H9 (cell line): ENCODE results near the gene SART1. TPM values are rescaled to one million over a fixed set of nuclear protein-coding genes. Genes with fewer than 3 reads are reported as not detected.

ENCODE experiments used
- DNase-seq: peaks from one replicate; pipeline ENCODE4 v3.0.0-alpha.2; 2017
- H2AFZ ChIP-seq: one replicate; pipeline ENCODE4 v1.6.1; 2013; ENCODE audit warnings: mild to moderate bottlenecking, low read length, control low read depth, moderate library complexity
- H2AK5ac ChIP-seq: 2 replicates; pipeline ENCODE4 v1.6.1; 2013; ENCODE audit warnings: low read length, control low read depth, mixed read lengths; ENCODE audit not compliant: insufficient read length
- H2BK120ac ChIP-seq: one replicate; pipeline ENCODE4 v1.6.1; 2013; ENCODE audit warnings: low read depth, mild to moderate bottlenecking, low read length, control low read depth, inconsistent platforms; ENCODE audit not compliant: poor library complexity, severe bottlenecking
- H2BK12ac ChIP-seq: 2 replicates; pipeline ENCODE4 v1.6.1; 2013; ENCODE audit warnings: low read length, control low read depth, mixed read lengths, low read depth; ENCODE audit not compliant: insufficient read length
- H2BK15ac ChIP-seq: 2 replicates; pipeline ENCODE4 v1.6.1; 2013; ENCODE audit warnings: low read depth, low read length, control low read depth
- H2BK20ac ChIP-seq: one replicate; pipeline ENCODE4 v1.6.1; 2013; ENCODE audit warnings: low read depth, mild to moderate bottlenecking, low read length, control low read depth, inconsistent platforms; ENCODE audit not compliant: poor library complexity, severe bottlenecking
- H2BK5ac ChIP-seq: 2 replicates; pipeline ENCODE4 v1.6.1; 2013; ENCODE audit warnings: low read length, control low read depth, mixed read lengths; ENCODE audit not compliant: insufficient read length
- H3K14ac ChIP-seq: 2 replicates; pipeline ENCODE4 v1.6.1; 2013; ENCODE audit warnings: low read length, control low read depth; ENCODE audit not compliant: insufficient read depth
- H3K18ac ChIP-seq: 2 replicates; pipeline ENCODE4 v1.6.1; 2013; ENCODE audit warnings: low read depth, mild to moderate bottlenecking, mixed read lengths, low read length, control low read depth; ENCODE audit not compliant: insufficient read length
- H3K23ac ChIP-seq: 2 replicates; pipeline ENCODE4 v1.6.1; 2013; ENCODE audit warnings: low read length, control low read depth, mixed read lengths, low read depth; ENCODE audit not compliant: insufficient read length
- H3K23me2 ChIP-seq: 2 replicates; pipeline ENCODE4 v1.6.1; 2013; ENCODE audit warnings: low read depth, mild to moderate bottlenecking, mixed read lengths, low read length, control low read depth; ENCODE audit not compliant: insufficient read length, poor library complexity, severe bottlenecking
- H3K27ac ChIP-seq: 2 replicates; pipeline ENCODE4 v1.5.1; 2013; ENCODE audit warnings: low read length, control low read depth, mixed read lengths, low read depth; ENCODE audit not compliant: insufficient read length
- H3K27me3 ChIP-seq: 2 replicates; pipeline ENCODE4 v1.6.1; 2013; ENCODE audit warnings: low read length, control low read depth, inconsistent platforms; ENCODE audit not compliant: insufficient read depth
- H3K4ac ChIP-seq: 2 replicates; pipeline ENCODE4 v1.6.1; 2013; ENCODE audit warnings: low read depth, mild to moderate bottlenecking, control low read depth, inconsistent platforms, low read length, moderate library complexity
- H3K4me1 ChIP-seq: 2 replicates; pipeline ENCODE4 v1.6.1; 2013; ENCODE audit warnings: low read length, control low read depth, inconsistent platforms; ENCODE audit not compliant: insufficient read depth
- H3K4me2 ChIP-seq: 2 replicates; pipeline ENCODE4 v1.6.1; 2013; ENCODE audit warnings: low read length, control low read depth, mixed read lengths; ENCODE audit not compliant: insufficient read length, insufficient read depth
- H3K56ac ChIP-seq: 2 replicates; pipeline ENCODE4 v1.6.1; 2013; ENCODE audit warnings: low read depth, mild to moderate bottlenecking, mixed read lengths, low read length, control low read depth; ENCODE audit not compliant: insufficient read length
- H3K79me1 ChIP-seq: 2 replicates; pipeline ENCODE4 v1.6.1; 2013; ENCODE audit warnings: low read depth, mild to moderate bottlenecking, moderate library complexity, low read length, control low read depth, inconsistent platforms; ENCODE audit not compliant: insufficient read depth, poor library complexity, severe bottlenecking
- H3K79me2 ChIP-seq: 2 replicates; pipeline ENCODE4 v1.6.1; 2013; ENCODE audit warnings: low read length, control low read depth, inconsistent platforms; ENCODE audit not compliant: insufficient read depth
- H3K9ac ChIP-seq: 2 replicates; pipeline ENCODE4 v1.6.1; 2013; ENCODE audit warnings: low read length, control low read depth, mixed read lengths; ENCODE audit not compliant: insufficient read length; ENCODE audit errors: extremely low read depth
- H3K9me3 ChIP-seq: one replicate; pipeline ENCODE4 v1.6.1; 2013; ENCODE audit warnings: low read depth, low read length, inconsistent platforms; ENCODE audit not compliant: control insufficient read depth
- H3T11ph ChIP-seq: one replicate; pipeline ENCODE4 v1.6.1; 2013; ENCODE audit warnings: mild to moderate bottlenecking, low read length, control low read depth, inconsistent platforms
- H4K20me1 ChIP-seq: one replicate; pipeline ENCODE4 v1.6.1; 2013; ENCODE audit not compliant: control insufficient read depth, insufficient read length, insufficient read depth
- H4K5ac ChIP-seq: 2 replicates; pipeline ENCODE4 v1.6.1; 2013; ENCODE audit warnings: low read depth, mild to moderate bottlenecking, mixed read lengths, low read length, control low read depth; ENCODE audit not compliant: insufficient read length
- H4K8ac ChIP-seq: replicated peaks from 2 replicates; pipeline ENCODE4 v1.6.1; 2013; ENCODE audit warnings: low read length, control low read depth, mixed read lengths, low read depth; ENCODE audit not compliant: insufficient read length
- H4K91ac ChIP-seq: 2 replicates; pipeline ENCODE4 v1.6.1; 2013; ENCODE audit warnings: low read depth, mild to moderate bottlenecking, moderate library complexity, mixed read lengths, low read length, control low read depth; ENCODE audit not compliant: insufficient read length
- H3K27ac Mint-ChIP-seq, 3 experiments: 2 replicates in 2 of 3; 3 replicates in 1 of 3; pipeline ENCODE4 v1.8.0; 2020 to 2021; ENCODE audit warnings: mixed read lengths in 3 of 3, mild to moderate bottlenecking in 1 of 3, moderate library complexity in 1 of 3
- H3K27me3 Mint-ChIP-seq: 2 replicates; pipeline ENCODE4 v1.8.0; 2021; ENCODE audit warnings: low read depth, mild to moderate bottlenecking, moderate library complexity, mixed read lengths
- H3K36me3 Mint-ChIP-seq, 3 experiments: 2 replicates in 2 of 3; 3 replicates in 1 of 3; pipeline ENCODE4 v1.8.0; 2020 to 2021; ENCODE audit warnings: low read depth in 3 of 3, mixed read lengths in 3 of 3; ENCODE audit not compliant: insufficient read depth in 1 of 3
- H3K4me1 Mint-ChIP-seq, 2 experiments: 2 replicates each; pipeline ENCODE4 v1.8.0; 2020; ENCODE audit warnings: mixed read lengths in 2 of 2
- H3K4me3 Mint-ChIP-seq, 2 experiments: 2 replicates in 1 of 2; 3 replicates in 1 of 2; pipeline ENCODE4 v1.8.0; 2020 to 2021; ENCODE audit warnings: mild to moderate bottlenecking in 2 of 2, mixed read lengths in 2 of 2, moderate library complexity in 1 of 2
- H3K9me3 Mint-ChIP-seq, 2 experiments: 2 replicates in 1 of 2; 3 replicates in 1 of 2; pipeline ENCODE4 v1.8.0; 2020; ENCODE audit warnings: mild to moderate bottlenecking in 2 of 2, mixed read lengths in 2 of 2, moderate library complexity in 1 of 2
- WGBS: extraction: QIAGEN DNeasy Blood & Tissue Kit; methylation state at CpG from one replicate; pipeline ENCODE4 v1.1.7; 2013; ENCODE audit warnings: missing lambda C conversion rate, low lambda C conversion rate, mixed read lengths; ENCODE audit not compliant: insufficient read length; ENCODE audit errors: extremely low coverage; 5-methylcytosine and 5-hydroxymethylcytosine counted together
- total RNA-seq: library from RNA; stranded (reverse); gene quantifications from 2 replicates; pipeline ENCODE4 v1.2.1, GENCODE V29; 2021
- TF ChIP-seq, protein P1 (sequence below): fragments of 200-600 bp; sonication (generic); conservative IDR thresholded peaks from 3 replicates; pipeline ENCODE4 v1.8.0; 2021; ENCODE audit warnings: antibody characterized with exemption, mild to moderate bottlenecking

The SART1 gene
- total RNA-seq, 1 experiment from 2014 or later: 52.0 TPM

DNA sequence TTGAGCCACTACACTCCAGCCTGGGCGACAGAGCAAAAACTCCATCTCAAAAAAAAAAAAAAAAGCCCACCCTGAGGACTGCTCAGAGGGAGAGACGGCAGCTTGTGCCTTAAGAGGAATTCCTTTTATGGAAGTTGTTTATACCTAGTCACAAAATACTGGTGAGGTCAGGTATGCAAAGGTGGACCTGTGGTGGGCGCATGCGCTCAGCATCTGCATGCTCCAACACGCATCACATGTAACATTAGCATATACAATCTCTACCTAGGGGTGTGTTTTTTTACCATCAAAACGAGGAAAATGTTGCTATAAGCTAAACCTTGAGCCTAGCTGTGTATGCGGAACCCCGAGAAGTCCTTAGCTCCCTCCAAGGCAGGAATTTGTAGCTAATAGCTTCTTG, 6.8 kb upstream of the SART1 start:
- Histone ChIP-seq H3K27me3 (no peaks in the 10 kb centered on the region), H3K4ac (no peak overlapping the region), H2BK15ac (no peak overlapping the region), H2AK5ac (no peak overlapping the region), H3K4me2 (no peak overlapping the region), H3K18ac (no peak overlapping the region), H2BK5ac (no peak overlapping the region), H4K8ac (no peak overlapping the region), H3T11ph (no peak overlapping the region), H2AFZ (no peak overlapping the region), H3K4me1 (no peaks in the 10 kb centered on the region), H3K9me3 (no peaks in the 10 kb centered on the region), H3K27ac (no peak overlapping the region), H3K79me2 (no peaks in the 10 kb centered on the region), H2BK12ac (no peak overlapping the region), H4K91ac (no peak overlapping the region), H3K23ac (no peak overlapping the region), H2BK120ac (no peak overlapping the region), H4K5ac (no peak overlapping the region), H3K14ac (no peak overlapping the region), H4K20me1 (no peaks in the 10 kb centered on the region), H3K23me2 (no peaks in the 10 kb centered on the region), H2BK20ac (no peak overlapping the region), H3K79me1 (no peaks in the 10 kb centered on the region), H3K56ac (no peak overlapping the region), H3K9ac (no peak overlapping the region)
- Mint-ChIP-seq H3K27ac (peak overlapping the region in 2 of 3 experiments; percentile 10 to 84; a peak in 3 of 7 replicates), H3K9me3 (no peaks in the 10 kb centered on the region), H3K27me3 (no peaks in the 10 kb centered on the region; the same call in 1 of the 2 replicates), H3K4me3 (no peak overlapping the region), H3K4me1 (peaks cover 0 to 4% of the 10 kb centered on the region in 2 experiments; a peak in 2 of 4 replicates), H3K36me3 (peaks cover 0 to 9% (median 2%) of the 10 kb centered on the region in 3 experiments; a peak in 2 of 7 replicates)
- DNase-seq: no peak
- TF ChIP-seq, protein P1, sequence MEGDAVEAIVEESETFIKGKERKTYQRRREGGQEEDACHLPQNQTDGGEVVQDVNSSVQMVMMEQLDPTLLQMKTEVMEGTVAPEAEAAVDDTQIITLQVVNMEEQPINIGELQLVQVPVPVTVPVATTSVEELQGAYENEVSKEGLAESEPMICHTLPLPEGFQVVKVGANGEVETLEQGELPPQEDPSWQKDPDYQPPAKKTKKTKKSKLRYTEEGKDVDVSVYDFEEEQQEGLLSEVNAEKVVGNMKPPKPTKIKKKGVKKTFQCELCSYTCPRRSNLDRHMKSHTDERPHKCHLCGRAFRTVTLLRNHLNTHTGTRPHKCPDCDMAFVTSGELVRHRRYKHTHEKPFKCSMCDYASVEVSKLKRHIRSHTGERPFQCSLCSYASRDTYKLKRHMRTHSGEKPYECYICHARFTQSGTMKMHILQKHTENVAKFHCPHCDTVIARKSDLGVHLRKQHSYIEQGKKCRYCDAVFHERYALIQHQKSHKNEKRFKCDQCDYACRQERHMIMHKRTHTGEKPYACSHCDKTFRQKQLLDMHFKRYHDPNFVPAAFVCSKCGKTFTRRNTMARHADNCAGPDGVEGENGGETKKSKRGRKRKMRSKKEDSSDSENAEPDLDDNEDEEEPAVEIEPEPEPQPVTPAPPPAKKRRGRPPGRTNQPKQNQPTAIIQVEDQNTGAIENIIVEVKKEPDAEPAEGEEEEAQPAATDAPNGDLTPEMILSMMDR: no peak
- WGBS: no CpG with 5 or more reads among the region's 8 CpGs
